Prostate gland (tissue), 2 donors: Measurements from ENCODE around the gene FOXJ3. TPM values are rescaled to one million over a fixed set of nuclear protein-coding genes. Genes with fewer than 3 reads are reported as not detected.

Experiments
- DNase-seq: peaks from one replicate; pipeline ENCODE4 v3.0.0-alpha.2; 2019; ENCODE audit warnings: low spot score
- H3K27ac ChIP-seq, 2 donors: fragments of 200-600 bp; sonication (generic); 2 replicates each; pipeline ENCODE4 v1.5.1; 2017 to 2019
- H3K27me3 ChIP-seq: fragments of 200-600 bp; sonication (generic); replicated peaks from 2 replicates; pipeline ENCODE4 v1.5.1; 2019; ENCODE audit not compliant: insufficient read depth
- H3K36me3 ChIP-seq, 2 donors: fragments of 200-600 bp; sonication (generic); 1 replicate in 1 of 2; 2 replicates in 1 of 2; pipeline versions ENCODE4 v1.5.1 to v1.8.1; 2017 to 2019
- H3K4me1 ChIP-seq: fragments of 200-600 bp; sonication (generic); replicated peaks from 2 replicates; pipeline ENCODE4 v1.5.1; 2019
- H3K4me3 ChIP-seq, 2 donors: fragments of 200-600 bp; sonication (generic); 2 replicates each; pipeline ENCODE4 v1.5.1; 2017 to 2019
- H3K9me3 ChIP-seq: fragments of 200-600 bp; sonication (generic); 2 replicates; pipeline ENCODE4 v1.5.1; 2017
- POLR2A ChIP-seq: fragments of 450-650 bp; IDR thresholded peaks from one replicate; pipeline ENCODE4 v1.6.1; 2016; ENCODE audit warnings: antibody characterized with exemption, mild to moderate bottlenecking
- POLR2AphosphoS5 ChIP-seq: sonication (generic); formaldehyde crosslinking; IDR thresholded peaks from one replicate; pipeline ENCODE4 v1.6.1; 2017; ENCODE audit warnings: antibody characterized with exemption
- WGBS: methylation state at CpG from one replicate; pipeline ENCODE4 v1.1.5; 2018; 5-methylcytosine and 5-hydroxymethylcytosine counted together
- intact Hi-C: fragments of 100-400 bp; cut with DNase I; formaldehyde crosslinking; loops from one replicate; pipeline ENCODE4 v1.14.2; 2022
- total RNA-seq, 2 donors: library from RNA; depleted of rRNA; stranded (reverse); fragments of >200 nt; gene quantifications; one replicate each; pipeline ENCODE4 v1.1.0, GENCODE V29; 2016
- TF ChIP-seq, protein P1 (sequence below), 4 experiments: fragments of 200-600 bp in 2 of 4; fragments of 450-650 bp in 2 of 4; sonication (generic) in 2 of 4; IDR thresholded peaks; 1 replicate in 3 of 4; 2 replicates in 1 of 4; pipeline ENCODE4 v1.5.1; 2016 to 2019; ENCODE audit warnings: antibody characterized with exemption in 4 of 4, mild to moderate bottlenecking in 2 of 4, moderate library complexity in 2 of 4

Gene FOXJ3
- total RNA-seq, 2 donors from 2014 or later: 54.1 to 58.5 TPM

DNA sequence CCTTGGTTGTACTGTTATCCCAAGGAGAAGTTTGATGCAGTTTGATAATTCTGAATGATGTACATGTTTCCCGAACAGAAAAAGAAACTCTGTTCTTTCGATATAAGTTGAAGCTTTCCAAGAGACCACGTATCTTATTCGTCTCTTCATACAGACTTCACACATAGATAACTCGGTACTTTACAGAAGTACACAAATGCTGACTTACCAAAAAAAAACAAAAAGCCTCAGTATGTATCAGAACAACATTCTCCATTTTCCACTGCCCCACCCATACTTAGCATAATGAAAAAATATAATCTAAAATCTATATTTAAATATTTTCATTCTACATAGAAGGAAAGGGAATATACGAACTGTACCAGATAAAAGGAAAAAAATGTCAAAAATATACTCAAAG is 2.2 kb downstream of the FOXJ3 start:
- 76% methylated on average over 6 of the region's 6 CpGs for WGBS
- peaks cover 4% of the 10 kb centered on the region for H3K4me1 ChIP-seq
- no peaks in the 10 kb centered on the region for H3K9me3 ChIP-seq
- intact Hi-C loops: loop anchor here (5.0 kb wide), 1 partner anchor 156 kb away; no protein-coding TSS in a partner anchor
- no peak for DNase-seq
- no peak overlapping the region for H3K4me3 ChIP-seq
- H3K27me3 ChIP-seq: no peaks in the 10 kb centered on the region
- no peak overlapping the region for H3K27ac ChIP-seq
- TF ChIP-seq POLR2AphosphoS5 (no peak), POLR2A (no peak)
- TF ChIP-seq, protein P1, sequence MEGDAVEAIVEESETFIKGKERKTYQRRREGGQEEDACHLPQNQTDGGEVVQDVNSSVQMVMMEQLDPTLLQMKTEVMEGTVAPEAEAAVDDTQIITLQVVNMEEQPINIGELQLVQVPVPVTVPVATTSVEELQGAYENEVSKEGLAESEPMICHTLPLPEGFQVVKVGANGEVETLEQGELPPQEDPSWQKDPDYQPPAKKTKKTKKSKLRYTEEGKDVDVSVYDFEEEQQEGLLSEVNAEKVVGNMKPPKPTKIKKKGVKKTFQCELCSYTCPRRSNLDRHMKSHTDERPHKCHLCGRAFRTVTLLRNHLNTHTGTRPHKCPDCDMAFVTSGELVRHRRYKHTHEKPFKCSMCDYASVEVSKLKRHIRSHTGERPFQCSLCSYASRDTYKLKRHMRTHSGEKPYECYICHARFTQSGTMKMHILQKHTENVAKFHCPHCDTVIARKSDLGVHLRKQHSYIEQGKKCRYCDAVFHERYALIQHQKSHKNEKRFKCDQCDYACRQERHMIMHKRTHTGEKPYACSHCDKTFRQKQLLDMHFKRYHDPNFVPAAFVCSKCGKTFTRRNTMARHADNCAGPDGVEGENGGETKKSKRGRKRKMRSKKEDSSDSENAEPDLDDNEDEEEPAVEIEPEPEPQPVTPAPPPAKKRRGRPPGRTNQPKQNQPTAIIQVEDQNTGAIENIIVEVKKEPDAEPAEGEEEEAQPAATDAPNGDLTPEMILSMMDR (IDR thresholded peaks at IDR 0.05): no peak
- no peaks in the 10 kb centered on the region for H3K36me3 ChIP-seq

DNA sequence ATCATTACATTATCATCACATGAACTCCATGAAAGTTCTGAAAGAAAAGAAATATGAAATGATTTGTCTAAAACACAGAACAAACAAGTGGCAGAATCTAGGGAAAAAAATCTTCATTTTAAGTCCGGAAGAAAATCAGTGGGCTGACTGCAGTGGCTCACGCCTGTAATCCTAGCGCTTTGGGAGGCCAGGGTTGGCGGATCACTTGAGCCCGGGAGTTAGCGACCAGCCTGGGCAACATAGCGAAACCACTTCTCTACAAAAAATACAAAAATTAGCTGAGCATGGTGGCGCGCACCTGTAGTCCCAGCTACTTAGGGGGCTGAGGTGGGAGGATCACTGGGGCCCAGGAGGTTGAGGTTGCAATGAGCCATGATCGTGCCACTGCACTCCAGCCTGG is 4.8 kb downstream of the FOXJ3 start:
- TF ChIP-seq, protein P1 (IDR thresholded peaks at IDR 0.05): no peak
- TF ChIP-seq POLR2AphosphoS5: no peak
- TF ChIP-seq POLR2A: no peak
- H3K27ac ChIP-seq: no peak overlapping the region
- WGBS: 95% methylated on average over 10 of the region's 10 CpGs
- DNase-seq: no peak
- no peaks in the 10 kb centered on the region for H3K4me1 ChIP-seq
- no peak overlapping the region for H3K4me3 ChIP-seq
- H3K27me3 ChIP-seq: no peaks in the 10 kb centered on the region
- H3K9me3 ChIP-seq: no peaks in the 10 kb centered on the region
- intact Hi-C loops: loop anchor here (5.0 kb wide), 1 partner anchor 153 kb away; no protein-coding TSS in a partner anchor
- no peaks in the 10 kb centered on the region for H3K36me3 ChIP-seq

DNA sequence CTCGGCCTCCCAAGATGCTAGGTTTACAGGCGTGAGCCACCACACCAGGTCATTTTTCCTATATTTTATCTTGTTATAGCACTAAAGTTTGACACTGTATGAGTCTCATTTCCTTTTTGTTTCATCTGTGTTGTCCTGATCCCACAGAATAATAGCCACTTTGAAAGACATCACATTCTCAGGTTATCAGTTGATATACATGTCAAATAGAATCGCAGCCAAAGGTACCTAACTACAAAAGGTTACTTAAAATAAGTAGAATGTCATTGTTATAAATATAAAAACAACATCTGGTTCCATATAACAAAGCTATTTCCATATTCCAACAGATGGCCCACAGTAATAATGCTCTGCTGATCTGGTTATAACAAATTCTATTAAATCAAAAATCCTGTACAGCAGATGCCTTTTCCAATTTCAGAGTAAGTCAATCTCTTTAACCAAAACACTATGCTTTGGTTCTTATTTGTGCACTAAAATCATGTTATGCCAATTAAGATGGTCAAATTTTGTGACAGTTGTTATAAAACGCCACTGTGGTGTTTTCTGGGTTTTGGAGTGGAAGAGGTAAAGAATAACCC is 6.0 kb downstream of the FOXJ3 start:
- H3K27ac ChIP-seq: no peak overlapping the region

DNA sequence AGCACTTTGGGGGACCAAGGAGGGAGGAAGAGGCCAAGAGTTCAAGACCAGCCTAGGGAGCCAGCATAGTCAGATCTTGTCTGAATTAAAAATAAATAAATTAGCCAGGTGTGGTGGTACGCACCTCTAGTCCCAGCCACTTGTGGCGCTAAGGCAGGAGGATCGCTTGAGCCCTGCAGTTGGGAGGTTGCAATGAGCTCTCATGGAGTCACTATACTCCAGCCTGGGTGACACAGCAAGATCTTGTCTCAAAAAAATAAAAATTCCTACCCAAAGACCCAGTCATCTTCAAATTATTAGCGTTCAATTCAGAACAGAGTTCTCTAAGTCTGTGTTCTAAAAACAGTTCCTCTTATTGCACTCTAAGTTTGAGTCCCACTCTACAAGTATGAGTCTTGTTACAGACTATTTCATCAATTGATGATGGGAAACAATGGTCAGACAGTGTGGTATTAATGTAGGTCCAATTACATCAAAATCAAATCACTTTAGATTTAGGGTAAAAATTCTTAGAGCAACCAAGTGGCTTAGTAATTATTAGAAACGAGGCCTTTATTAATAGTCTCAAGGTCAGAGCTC is 6.9 kb downstream of the FOXJ3 start:
- no peak for DNase-seq
- WGBS: 93% methylated on average over 5 of the region's 5 CpGs
- no peaks in the 10 kb centered on the region for H3K4me1 ChIP-seq
- H3K9me3 ChIP-seq: no peaks in the 10 kb centered on the region
- no peak overlapping the region for H3K4me3 ChIP-seq
- TF ChIP-seq POLR2A (no peak), POLR2AphosphoS5 (no peak)
- TF ChIP-seq, protein P1 (IDR thresholded peaks at IDR 0.05): no peak
- intact Hi-C loops: no loop called here
- H3K27me3 ChIP-seq: no peaks in the 10 kb centered on the region
- no peak overlapping the region for H3K27ac ChIP-seq
- no peaks in the 10 kb centered on the region for H3K36me3 ChIP-seq

More for the DNA sequence above, 6.0 kb downstream of the FOXJ3 start:
- intact Hi-C loops: no loop called here
- Histone ChIP-seq H3K9me3 (no peaks in the 10 kb centered on the region), H3K36me3 (no peaks in the 10 kb centered on the region), H3K4me3 (no peak overlapping the region), H3K27me3 (no peaks in the 10 kb centered on the region), H3K4me1 (no peaks in the 10 kb centered on the region)
- DNase-seq: no peak
- 91% methylated on average over 4 of the region's 4 CpGs for WGBS
- TF ChIP-seq, protein P1 (IDR thresholded peaks at IDR 0.05): no peak
- no peak for TF ChIP-seq POLR2AphosphoS5
- no peak for TF ChIP-seq POLR2A

DNA sequence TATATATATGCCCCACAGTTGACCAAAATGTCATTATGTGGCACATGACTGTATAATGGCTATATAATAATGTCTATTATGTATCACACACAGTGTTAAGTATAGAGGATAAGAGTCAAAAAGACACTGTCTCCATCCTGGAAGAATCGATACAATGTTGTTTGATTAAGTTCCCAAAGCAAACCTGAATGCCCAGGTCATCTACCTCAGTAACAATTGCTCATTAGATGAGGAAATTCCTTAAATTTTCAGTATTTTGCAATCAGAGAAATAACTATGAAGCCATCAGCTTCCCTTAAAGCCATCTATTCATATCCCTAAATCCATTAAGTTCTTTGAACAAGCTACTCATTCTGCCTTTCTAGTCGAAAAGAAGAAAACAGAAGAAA is 10.0 kb downstream of the FOXJ3 start:
- TF ChIP-seq POLR2A (no peak), POLR2AphosphoS5 (no peak)
- TF ChIP-seq, protein P1 (IDR thresholded peaks at IDR 0.05): no peak
- no peak overlapping the region for H3K27ac ChIP-seq
- WGBS: 61% methylated on average over 2 of the region's 2 CpGs
- no peak for DNase-seq
- H3K36me3 ChIP-seq: no peaks in the 10 kb centered on the region
- H3K9me3 ChIP-seq: no peaks in the 10 kb centered on the region
- peaks cover 12% of the 10 kb centered on the region for H3K4me1 ChIP-seq
- no peak overlapping the region for H3K4me3 ChIP-seq
- intact Hi-C loops: no loop called here
- H3K27me3 ChIP-seq: no peaks in the 10 kb centered on the region
